ENCODE data around the gene PLEKHG7. TPM values are rescaled to one million over a fixed set of nuclear protein-coding genes. Genes with fewer than 3 reads are reported as not detected.

The PLEKHG7 gene
- total and polyA plus RNA-seq, 10 of the 15 experiments (the other 5 are each of a cell fraction or from before 2014, with no cell fraction given) = 0.16 to 1.3 (median 0.65) TPM; not detected in 1

- CTCF ChIA-PET = interaction anchor here (0.8 to 3.8 kb wide), 5 partner anchors 40 to 1273 kb away, joined by 3 to 17 read pairs (median 3); no protein-coding TSS in a partner anchor
- no peak for TF ChIP-seq TCF12 (IDR thresholded peaks at IDR 0.05; ENCODE audit: low read depth, low read length)
- BruUV-seq (replicated peaks) = no TSS peak
Measured at GRCh38 chr12:92654929-92655328, 47.9 kb upstream of the PLEKHG7 start.

DNA sequence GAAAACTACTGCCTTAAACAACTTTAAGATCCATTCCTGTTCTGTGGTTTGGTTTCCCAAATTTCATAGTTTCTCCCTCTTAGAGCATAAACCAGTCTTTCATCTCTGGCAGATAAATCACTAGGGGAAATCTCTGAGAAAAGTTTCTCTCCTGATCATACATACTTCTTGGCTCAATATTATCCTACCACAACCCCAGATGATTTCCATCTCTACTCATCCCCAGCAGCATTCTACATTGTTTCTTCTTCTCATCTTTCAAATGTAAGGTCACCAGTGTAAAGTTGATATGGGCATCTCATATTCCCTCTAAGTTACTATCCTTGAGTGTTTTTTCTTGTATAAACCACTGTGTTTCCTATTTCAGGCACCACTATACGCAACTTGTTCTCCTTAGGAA lies 45.9 kb upstream of the PLEKHG7 start:
- no TSS peak for BruUV-seq (replicated peaks)
- H4K20me1 ChIP-seq (ENCODE audit: control insufficient read depth, insufficient read depth) = no peaks in the 10 kb centered on the region
- H3K4me1 ChIP-seq (ENCODE audit: control insufficient read depth, insufficient read depth, low read length) = no peaks in the 10 kb centered on the region
- POLR2A ChIA-PET = no interaction called here
- 85% methylated on average over 1 of the region's 1 CpG for WGBS (ENCODE audit: insufficient coverage, insufficient replicate concordance, low lambda C conversion rate, missing lambda C conversion rate)
- no peak overlapping the region for H3K27ac ChIP-seq (ENCODE audit: control insufficient read depth, insufficient read depth)
- FAIRE-seq = no peak
- in situ Hi-C loops (cut with MboI) (no loop called here), intact Hi-C loops (cut with micrococcal nuclease; ENCODE audit: unreplicated experiment) (no loop called here)
- CTCF ChIA-PET = interaction anchor here (1.5 to 3.8 kb wide), 2 partner anchors 845 to 1275 kb away, joined by 4 to 17 read pairs; no protein-coding TSS in a partner anchor
- ATAC-seq = no peak
- H3K9me3 ChIP-seq (replicated peaks; ENCODE audit: control insufficient read depth, insufficient read depth, low read length) = no peaks in the 10 kb centered on the region
- no peak overlapping the region for H3K4me2 ChIP-seq (ENCODE audit: control insufficient read depth, insufficient read depth)
- H3K36me3 ChIP-seq (ENCODE audit: control insufficient read depth in 2 of 2, insufficient read depth in 2 of 2, low read length in 1 of 2) = no peaks in the 10 kb centered on the region
- H3K27me3 ChIP-seq (replicated peaks in 1 of 2; ENCODE audit: control insufficient read depth in 2 of 2, insufficient read depth in 2 of 2, low read length in 1 of 2) = no peaks in the 10 kb centered on the region
- no peaks in the 10 kb centered on the region for H3K79me2 ChIP-seq (ENCODE audit: control insufficient read depth, insufficient read depth, low read length)
- RAD21 ChIA-PET (ENCODE audit: unreplicated experiment) = no interaction called here
- H3K9ac ChIP-seq (ENCODE audit: control insufficient read depth, insufficient read depth, low read length) = no peak overlapping the region
- H2AFZ ChIP-seq (ENCODE audit: control insufficient read depth, low read depth, low read length) = no peak overlapping the region
- DNase-seq (ENCODE audit: low read depth, low spot score) = no peak
- no peak overlapping the region for H3K4me3 ChIP-seq
- SMC1A ChIA-PET (ENCODE audit: uncharacterized antibody, unreplicated experiment) = no interaction called here
- TF ChIP-seq MXI1 (IDR thresholded peaks at IDR 0.05; ENCODE audit: low read depth, low read length) (no peak), EP300 (IDR thresholded peaks at IDR 0.05; ENCODE audit: borderline replicate concordance in 1 of 2, control insufficient read depth in 1 of 2, low read depth in 2 of 2, low read length in 2 of 2) (no peak), ZBED1 (IDR thresholded peaks at IDR 0.05; ENCODE audit: borderline replicate concordance) (no peak), NBN (IDR thresholded peaks at IDR 0.05) (no peak), ZBTB33 (IDR thresholded peaks at IDR 0.05) (no peak), NFIC (IDR thresholded peaks at IDR 0.05; ENCODE audit: low read depth, low read length) (no peak), HDAC6 (IDR thresholded peaks at IDR 0.05; ENCODE audit: unreplicated experiment) (no peak), KLF5 (IDR thresholded peaks at IDR 0.05; ENCODE audit: partially characterized antibody) (no peak), TCF7 (IDR thresholded peaks at IDR 0.05; ENCODE audit: borderline replicate concordance) (no peak)
- TF ChIP-seq, protein P1, sequence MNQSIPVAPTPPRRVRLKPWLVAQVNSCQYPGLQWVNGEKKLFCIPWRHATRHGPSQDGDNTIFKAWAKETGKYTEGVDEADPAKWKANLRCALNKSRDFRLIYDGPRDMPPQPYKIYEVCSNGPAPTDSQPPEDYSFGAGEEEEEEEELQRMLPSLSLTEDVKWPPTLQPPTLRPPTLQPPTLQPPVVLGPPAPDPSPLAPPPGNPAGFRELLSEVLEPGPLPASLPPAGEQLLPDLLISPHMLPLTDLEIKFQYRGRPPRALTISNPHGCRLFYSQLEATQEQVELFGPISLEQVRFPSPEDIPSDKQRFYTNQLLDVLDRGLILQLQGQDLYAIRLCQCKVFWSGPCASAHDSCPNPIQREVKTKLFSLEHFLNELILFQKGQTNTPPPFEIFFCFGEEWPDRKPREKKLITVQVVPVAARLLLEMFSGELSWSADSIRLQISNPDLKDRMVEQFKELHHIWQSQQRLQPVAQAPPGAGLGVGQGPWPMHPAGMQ (IDR thresholded peaks at IDR 0.05; ENCODE audit: borderline replicate concordance) = no peak

More at GRCh38 chr12:92654929-92655328, 47.9 kb upstream of the PLEKHG7 start:
- Histone ChIP-seq H3K9ac (ENCODE audit: control insufficient read depth, insufficient read depth, low read length) (no peak overlapping the region), H3K9me3 (replicated peaks; ENCODE audit: control insufficient read depth, insufficient read depth, low read length) (no peaks in the 10 kb centered on the region), H3K79me2 (ENCODE audit: control insufficient read depth, insufficient read depth, low read length) (no peaks in the 10 kb centered on the region), H3K27ac (ENCODE audit: control insufficient read depth, insufficient read depth) (no peak overlapping the region), H3K4me3 (no peak overlapping the region), H3K4me1 (ENCODE audit: control insufficient read depth, insufficient read depth, low read length) (no peaks in the 10 kb centered on the region), H3K4me2 (ENCODE audit: control insufficient read depth, insufficient read depth) (no peak overlapping the region), H3K27me3 (replicated peaks in 1 of 2; ENCODE audit: control insufficient read depth in 2 of 2, insufficient read depth in 2 of 2, low read length in 1 of 2) (no peaks in the 10 kb centered on the region), H4K20me1 (ENCODE audit: control insufficient read depth, insufficient read depth) (no peaks in the 10 kb centered on the region), H3K36me3 (ENCODE audit: control insufficient read depth in 2 of 2, insufficient read depth in 2 of 2, low read length in 1 of 2) (no peaks in the 10 kb centered on the region), H2AFZ (ENCODE audit: control insufficient read depth, low read depth, low read length) (no peak overlapping the region)
- SMC1A ChIA-PET (ENCODE audit: uncharacterized antibody, unreplicated experiment) = interaction anchor here (0.8 to 2.6 kb wide), 7 partner anchors 8 to 1273 kb away, joined by 3 to 8 read pairs (median 3); no protein-coding TSS in a partner anchor
- POLR2A ChIA-PET = interaction anchor here (1.2 kb wide), 1 partner anchor 11 kb away, joined by 3 read pairs; no protein-coding TSS in a partner anchor
- in situ Hi-C loops (cut with MboI) = no loop called here
- FAIRE-seq = no peak
- DNase-seq (ENCODE audit: low read depth, low spot score) = no peak
- ATAC-seq = no peak
- WGBS (ENCODE audit: insufficient coverage, insufficient replicate concordance, low lambda C conversion rate, missing lambda C conversion rate) = 80% methylated on average over 1 of the region's 1 CpG
- intact Hi-C loops (cut with micrococcal nuclease; ENCODE audit: unreplicated experiment) = loop anchor here (5.0 kb wide), 4 partner anchors 153 to 843 kb away; no protein-coding TSS in a partner anchor
- RAD21 ChIA-PET (ENCODE audit: unreplicated experiment) = interaction anchor here (1.1 to 1.7 kb wide), 3 partner anchors 48 to 1274 kb away, joined by 3 to 5 read pairs (median 4); partner anchors contain the start of gene PLEKHG7
